GM12892 (cell line): Measurements from ENCODE around the gene BLOC1S2.
"Not testable (repeated sequence)": the region's sequence is repeated elsewhere in the genome, so short reads cannot be mapped to it uniquely, and the experiment has no call there.

Experiments used
- DNase-seq: peaks from one replicate; pipeline ENCODE4 v3.0.0; 2011; ENCODE audit not compliant: insufficient read length
- FAIRE-seq: peaks from 2 replicates; lab custom pipeline; 2011; peaks lifted over from hg19 to GRCh38; lab: Jason Lieb, UNC
- POLR2A ChIP-seq: IDR thresholded peaks from 2 replicates; pipeline ENCODE4 v1.6.1; 2011; ENCODE audit warnings: low read depth, low read length, control low read depth
- POLR2AphosphoS5 ChIP-seq: IDR thresholded peaks from 2 replicates; pipeline ENCODE4 v1.6.1; 2011; ENCODE audit warnings: low read depth, low read length, control low read depth
- TAF1 ChIP-seq: IDR thresholded peaks from 2 replicates; pipeline ENCODE4 v1.6.1; 2011; ENCODE audit warnings: low read depth, mild to moderate bottlenecking, control low read depth, low read length, borderline replicate concordance

Gene BLOC1S2

GRCh38 chr10:100287756-100288155 is 1.3 kb upstream of the BLOC1S2 start:
- DNase-seq, result no peak
- FAIRE-seq, result no peak
- TF ChIP-seq TAF1 (no peak), POLR2AphosphoS5 (no peak), POLR2A (no peak)

- not testable (repeated sequence) for FAIRE-seq, DNase-seq
Observed at GRCh38 chr10:100285326-100285725, 1.2 kb downstream of the BLOC1S2 start.

GRCh38 chr10:100282907-100283306 is 3.6 kb downstream of the BLOC1S2 start:
- no peak for DNase-seq
- no peak for FAIRE-seq
- no peak for TF ChIP-seq POLR2A
- TF ChIP-seq POLR2AphosphoS5, result no peak
- no peak for TF ChIP-seq TAF1

- FAIRE-seq, DNase-seq: not testable (repeated sequence)
Observed at GRCh38 chr10:100276971-100277370, 9.5 kb downstream of the BLOC1S2 start.

GRCh38 chr10:100267239-100268104 is 19.0 kb downstream of the BLOC1S2 start, which contains the start of gene CWF19L1:
Gene CWF19L1 (minus strand): TSS chr10:100267638. CDS start chr10:100267593, 45 bp downstream.
- DNase-seq (peak; percentile 45), FAIRE-seq (peak; percentile 94)
- TF ChIP-seq POLR2A (peak; percentile 68), TAF1 (peak; percentile 64), POLR2AphosphoS5 (peak; percentile 66; the same call in 1 of the 2 replicates)

- DNase-seq (no peak), FAIRE-seq (no peak)
- no peak for TF ChIP-seq POLR2AphosphoS5
Observed at GRCh38 chr10:100265821-100266485, 20.5 kb downstream of the BLOC1S2 start.

- DNase-seq, result no peak
- no peak for FAIRE-seq
- TF ChIP-seq TAF1 (no peak), POLR2A (no peak), POLR2AphosphoS5 (no peak)
Observed at GRCh38 chr10:100254191-100254590, 32.3 kb downstream of the BLOC1S2 start.

GRCh38 chr10:100253041-100253440 is 33.4 kb downstream of the BLOC1S2 start:
- no peak for DNase-seq
- FAIRE-seq, result no peak
- TF ChIP-seq TAF1, result no peak

- no peak for DNase-seq
- TF ChIP-seq TAF1 (no peak), POLR2AphosphoS5 (no peak), POLR2A (no peak)
- no peak for FAIRE-seq
Observed at GRCh38 chr10:100248820-100249219, 37.7 kb downstream of the BLOC1S2 start.

- DNase-seq (no peak), FAIRE-seq (no peak)
- TF ChIP-seq TAF1, result no peak
- no peak for TF ChIP-seq POLR2A
- TF ChIP-seq POLR2AphosphoS5, result no peak
Observed at GRCh38 chr10:100245484-100246220, 40.8 kb downstream of the BLOC1S2 start.

- no peak for DNase-seq
- peak; percentile 33 for FAIRE-seq
- TF ChIP-seq TAF1 (no peak), POLR2A (no peak), POLR2AphosphoS5 (no peak)
Observed at GRCh38 chr10:100239851-100240250, 46.6 kb downstream of the BLOC1S2 start.

GRCh38 chr10:100238429-100238828 is 48.1 kb downstream of the BLOC1S2 start:
- TF ChIP-seq TAF1, result no peak
- no peak for TF ChIP-seq POLR2AphosphoS5
- no peak for TF ChIP-seq POLR2A
- DNase-seq (no peak), FAIRE-seq (peak; percentile 78)
